ENCODE data around the gene IL6R. TPM values are rescaled to one million over a fixed set of nuclear protein-coding genes. Genes with fewer than 3 reads are reported as not detected.
"Not testable (repeated sequence)": the region's sequence is repeated elsewhere in the genome, so short reads cannot be mapped to it uniquely, and the experiment has no call there.

The IL6R gene
- total RNA-seq, 1 experiment from 2014 or later, result 44.7 TPM

DNA sequence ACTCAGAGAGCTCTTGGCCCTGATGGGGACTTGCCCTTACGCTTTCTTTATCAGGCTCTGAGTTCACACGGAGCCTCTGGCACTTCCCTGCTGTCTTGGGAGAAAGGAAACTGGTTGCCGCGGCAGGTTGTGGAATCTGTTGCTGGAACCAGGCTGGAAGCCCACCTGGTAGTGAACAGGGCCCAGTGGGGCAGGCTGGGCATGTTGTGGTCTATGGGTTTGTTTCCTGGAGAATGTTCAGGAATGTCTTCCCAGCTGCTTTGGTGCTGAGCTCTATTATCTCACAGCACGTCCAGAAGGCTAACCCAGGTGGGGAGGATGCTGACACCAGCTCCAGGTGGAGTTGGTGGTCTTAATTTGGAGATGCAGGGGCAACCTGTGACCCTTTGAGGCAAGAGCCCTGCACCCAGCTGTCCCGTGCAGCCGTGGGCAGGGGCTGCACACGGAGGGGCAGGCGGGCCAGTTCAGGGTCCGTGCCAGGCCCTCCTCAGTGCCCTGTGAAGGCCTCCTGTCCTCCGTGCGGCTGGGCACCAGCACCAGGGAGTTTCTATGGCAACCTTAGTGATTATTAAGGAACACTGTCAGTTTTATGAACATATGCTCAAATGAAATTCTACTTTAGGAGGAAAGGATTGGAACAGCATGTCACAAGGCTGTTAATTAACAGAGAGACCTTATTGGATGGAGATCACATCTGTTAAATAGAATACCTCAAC lies 63.5 kb downstream of the IL6R start:
- in situ Hi-C loops (cut with HindIII; ENCODE audit: low sequenced_read_pairs), result no loop called here
- peak; percentile 75 for DNase-seq (ENCODE audit: low spot score)

DNA sequence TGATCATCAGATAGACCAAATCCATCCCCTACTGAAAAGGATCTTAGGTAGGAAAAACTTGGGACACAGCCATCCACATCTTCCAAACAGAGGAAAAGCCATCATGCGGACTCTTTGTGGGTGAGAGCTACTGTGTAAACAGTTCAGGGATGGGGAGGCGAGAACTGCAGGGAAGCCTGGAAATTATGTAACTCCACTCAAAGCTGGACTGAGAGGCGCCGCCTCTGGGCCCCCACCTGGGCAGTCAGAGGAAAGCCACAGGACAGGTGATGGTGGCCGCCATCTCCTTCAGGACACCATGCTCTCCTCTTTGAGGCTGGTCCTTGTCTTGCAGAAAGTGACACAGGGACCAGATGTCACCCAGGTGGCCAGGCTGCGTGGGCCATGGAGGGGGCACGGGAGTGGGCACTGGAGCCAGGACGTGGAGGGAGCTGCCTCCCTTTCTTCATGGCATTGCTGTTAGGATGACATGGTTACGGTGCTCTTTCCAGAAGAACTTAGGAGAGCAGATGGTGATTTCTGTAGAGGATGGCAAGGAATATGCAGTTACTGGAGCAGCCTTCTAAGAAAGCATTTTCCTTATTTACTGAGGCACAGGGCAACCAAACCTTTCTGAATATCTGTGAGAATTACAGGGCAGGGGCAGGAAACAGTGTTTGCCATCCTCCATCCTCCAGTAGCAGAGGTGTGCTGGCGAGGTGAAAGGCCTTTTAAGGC lies 64.9 kb downstream of the IL6R start:
- in situ Hi-C loops (cut with HindIII; ENCODE audit: low sequenced_read_pairs), result no loop called here
- no peak for DNase-seq (ENCODE audit: low spot score)

DNA sequence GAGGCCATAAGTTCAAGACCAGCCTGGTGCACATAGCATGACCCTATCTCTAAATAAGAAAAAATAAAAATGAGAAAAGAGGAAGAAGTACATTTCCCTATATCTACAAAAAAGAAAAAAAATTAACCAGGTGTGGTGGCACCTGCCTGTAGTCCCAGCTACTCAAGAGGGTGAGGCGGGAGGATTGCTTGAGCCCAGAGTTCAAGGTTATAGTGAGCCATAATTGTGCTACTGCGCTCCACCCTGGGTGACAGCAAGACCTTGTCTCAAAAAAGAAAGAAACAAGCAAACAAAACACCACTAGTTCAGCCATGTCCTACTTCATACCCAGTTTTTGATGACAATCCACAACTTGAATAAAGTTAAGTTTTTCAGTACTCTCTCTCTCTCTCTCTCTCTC lies 66.2 kb downstream of the IL6R start:
- no peak for DNase-seq (ENCODE audit: low spot score)
- in situ Hi-C loops (cut with HindIII; ENCODE audit: low sequenced_read_pairs), result no loop called here

DNA sequence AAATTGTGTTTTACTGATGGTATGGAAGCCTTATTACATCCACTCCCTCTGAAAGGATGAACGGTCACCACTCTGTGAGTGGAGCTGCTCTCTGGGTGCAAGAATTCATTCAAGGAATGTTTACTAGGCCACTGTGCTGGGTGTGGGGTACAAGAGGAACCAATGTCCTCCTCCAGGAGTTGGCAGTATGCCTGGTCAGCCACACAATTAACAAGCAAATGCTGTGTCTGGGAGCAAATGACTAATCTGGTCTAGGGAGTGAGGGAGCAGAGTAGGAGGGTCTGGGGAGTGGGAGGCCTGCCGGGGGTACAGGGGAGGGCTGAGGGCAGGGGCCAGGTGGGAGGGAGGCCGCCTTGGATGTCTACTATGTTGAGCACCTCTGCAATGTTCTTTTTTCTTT lies 69.7 kb downstream of the IL6R start:
- in situ Hi-C loops (cut with HindIII; ENCODE audit: low sequenced_read_pairs), result no loop called here
- peak; percentile 22 for DNase-seq (ENCODE audit: low spot score)

DNA sequence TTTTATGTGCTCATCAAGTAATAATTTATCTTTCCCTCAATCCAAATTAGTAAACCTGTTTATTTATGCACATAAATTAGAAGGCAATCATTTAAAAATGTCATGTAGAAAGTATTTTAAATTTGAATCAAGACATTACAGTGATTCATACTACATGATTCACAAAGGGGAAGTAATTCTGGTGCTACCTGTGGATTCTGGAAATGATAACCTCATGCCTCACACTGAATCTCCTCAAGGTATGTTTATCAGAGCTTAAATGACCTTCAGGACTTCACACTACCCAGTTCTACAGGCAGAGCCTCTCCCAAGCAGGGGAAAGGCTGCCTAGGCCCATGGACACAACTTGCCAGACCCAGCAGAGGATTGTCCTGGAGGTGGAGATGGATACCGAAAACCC lies 71.6 kb downstream of the IL6R start:
- in situ Hi-C loops (cut with HindIII; ENCODE audit: low sequenced_read_pairs), result no loop called here
- DNase-seq (ENCODE audit: low spot score), result no peak

DNA sequence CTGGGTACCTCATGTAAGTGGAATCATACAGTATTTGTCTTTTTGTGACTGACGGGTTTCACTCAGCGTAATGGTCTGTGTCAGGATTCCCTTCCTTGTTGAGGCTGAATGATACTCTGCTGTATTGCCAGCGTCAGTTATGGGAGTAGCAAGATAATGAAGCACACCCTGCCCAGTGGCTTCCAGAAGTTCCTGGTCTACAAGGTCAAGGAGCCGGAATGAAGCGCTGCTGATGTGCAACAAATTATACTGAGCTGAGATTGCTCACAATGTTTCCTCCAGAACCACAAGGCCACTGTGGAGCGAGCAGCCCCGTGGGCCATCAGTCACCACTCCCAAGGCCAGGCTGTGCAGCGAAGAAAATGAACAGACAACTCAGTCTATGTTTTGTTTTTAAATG lies 72.9 kb downstream of the IL6R start:
- in situ Hi-C loops (cut with HindIII; ENCODE audit: low sequenced_read_pairs), result no loop called here
- DNase-seq (ENCODE audit: low spot score), result no peak

DNA sequence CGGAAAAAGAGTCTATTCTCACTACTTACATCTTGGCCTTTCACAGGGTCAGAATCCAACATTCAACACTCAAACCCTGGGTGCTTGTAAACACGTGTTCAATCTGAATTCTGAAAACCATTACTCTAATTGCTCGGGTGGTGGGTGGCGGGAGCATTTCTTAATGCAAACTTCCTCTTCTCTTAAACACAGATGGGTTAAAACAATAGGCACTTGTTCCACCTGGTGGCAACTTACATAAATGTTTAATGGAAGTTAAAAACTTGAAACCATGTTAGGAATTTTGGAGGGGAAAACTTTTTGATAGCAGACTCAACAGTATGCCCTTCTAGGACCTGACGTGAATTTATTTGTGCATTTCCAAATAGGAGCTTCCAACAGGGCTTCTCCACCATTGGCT lies 73.5 kb downstream of the IL6R start:
- no peak for DNase-seq (ENCODE audit: low spot score)
- in situ Hi-C loops (cut with HindIII; ENCODE audit: low sequenced_read_pairs), result no loop called here

DNA sequence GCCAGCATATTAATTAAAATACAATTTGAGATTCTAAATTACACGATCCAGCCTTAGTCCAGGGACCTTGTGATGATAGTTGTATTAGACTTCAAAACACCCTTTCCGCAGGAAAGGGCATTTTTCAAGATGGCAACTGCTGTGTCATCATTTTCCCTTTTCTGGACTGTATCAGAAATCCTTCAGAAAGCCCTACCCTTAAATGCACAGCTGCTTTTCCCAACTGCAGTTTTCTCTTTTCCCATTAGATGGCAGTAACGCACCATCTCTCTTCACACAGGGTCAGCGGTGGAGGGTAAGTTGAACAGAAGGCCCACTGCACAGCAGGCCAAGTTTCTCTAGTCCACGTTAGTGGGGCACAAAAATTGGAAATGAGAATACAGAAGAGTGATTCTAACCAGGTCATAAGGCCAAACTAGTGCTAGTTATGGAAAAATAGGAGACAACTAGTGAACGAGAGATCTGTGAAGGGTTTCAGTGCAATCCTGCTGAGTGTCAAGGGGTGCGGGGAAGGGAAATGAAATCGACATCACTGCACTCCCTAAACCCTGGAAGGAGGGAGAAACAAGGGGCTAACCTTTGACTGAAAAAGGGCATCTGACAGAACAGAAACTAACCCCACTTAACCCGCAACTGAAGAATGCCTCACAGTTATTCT lies 74.8 kb downstream of the IL6R start:
- in situ Hi-C loops (cut with HindIII; ENCODE audit: low sequenced_read_pairs), result no loop called here
- DNase-seq (ENCODE audit: low spot score), result peak; percentile 84

DNA sequence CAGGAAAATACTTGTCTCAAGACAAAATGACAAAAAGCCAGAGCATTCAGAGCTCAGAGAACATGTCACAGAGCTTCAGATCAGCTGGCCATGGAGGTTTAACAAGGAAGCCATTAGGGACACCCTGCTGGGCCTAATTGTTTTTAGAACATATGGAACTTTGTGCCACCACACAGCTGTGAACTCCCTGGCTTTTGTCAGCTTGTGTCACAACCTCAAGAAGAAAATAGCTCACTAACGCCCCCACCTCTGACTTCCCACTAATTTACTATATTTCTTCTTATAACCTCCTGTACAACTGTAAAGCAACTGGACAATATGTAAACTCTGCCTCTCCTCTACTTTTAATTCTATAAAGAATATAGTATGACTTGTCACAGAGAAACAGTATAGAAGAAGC lies 75.9 kb downstream of the IL6R start:
- DNase-seq (ENCODE audit: low spot score), result no peak
- in situ Hi-C loops (cut with HindIII; ENCODE audit: low sequenced_read_pairs), result no loop called here

DNA sequence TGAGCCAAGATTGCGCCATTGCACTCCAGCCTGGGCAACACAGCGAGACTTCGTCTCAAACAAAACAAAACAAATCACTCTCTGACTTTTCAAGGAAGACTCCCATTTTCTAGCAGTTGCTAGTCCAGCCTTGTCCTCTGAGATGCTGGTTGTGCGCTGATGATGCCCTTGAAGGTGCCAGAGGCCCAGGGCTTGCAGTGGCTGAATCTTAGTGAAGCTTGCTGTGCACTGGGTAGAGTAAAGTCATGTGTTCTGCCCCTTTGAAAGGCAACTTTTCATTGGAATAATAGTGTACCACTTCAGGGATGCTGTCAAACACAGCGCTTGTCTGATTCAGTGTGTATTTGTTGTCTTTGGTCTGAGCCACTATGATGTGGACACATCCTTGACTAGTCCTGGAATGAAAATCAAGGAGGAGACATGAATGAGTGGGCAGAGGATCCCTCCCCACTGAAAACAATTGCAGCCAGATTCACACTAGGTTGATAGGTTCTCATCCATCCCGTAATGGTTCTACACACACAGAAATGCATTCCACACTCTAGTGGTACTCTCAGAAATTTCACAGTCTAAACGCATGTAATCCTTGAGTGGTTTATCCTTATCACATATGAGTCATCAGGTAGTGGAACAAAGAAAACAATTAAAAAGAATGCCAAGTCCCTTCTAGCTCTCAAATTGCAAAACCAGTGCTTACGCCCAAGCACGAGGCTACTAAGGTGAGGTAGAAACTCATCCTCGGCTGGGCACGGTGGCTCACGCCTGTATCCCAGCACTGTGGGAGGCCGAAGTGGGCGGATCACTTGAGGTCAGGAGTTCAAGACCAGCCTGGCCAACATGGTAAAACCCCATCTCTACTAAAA lies 79.0 kb downstream of the IL6R start:
- no peak for DNase-seq (ENCODE audit: low spot score)

DNA sequence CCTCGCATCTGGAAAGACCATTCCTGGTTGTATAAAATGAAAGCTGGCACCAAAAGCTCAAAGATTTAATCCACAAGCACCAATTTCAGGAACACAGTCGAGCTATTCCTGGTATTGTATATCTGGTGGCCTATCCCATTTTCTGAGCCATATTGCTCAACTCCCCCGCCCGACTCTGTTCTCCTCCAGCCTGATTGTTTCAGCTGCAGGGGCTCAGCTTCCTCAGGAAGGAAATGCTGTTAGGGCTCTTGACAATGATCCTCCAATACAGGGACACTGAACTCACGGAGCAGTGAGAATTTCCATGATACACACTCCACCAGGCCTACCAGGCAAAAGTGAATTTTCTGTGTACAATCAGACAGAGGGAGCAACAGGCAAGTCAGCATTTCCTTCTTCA lies 80.0 kb downstream of the IL6R start:
- in situ Hi-C loops (cut with HindIII; ENCODE audit: low sequenced_read_pairs), result no loop called here
- no peak for DNase-seq (ENCODE audit: low spot score)

More for the DNA sequence above, 79.0 kb downstream of the IL6R start:
- in situ Hi-C loops (cut with HindIII; ENCODE audit: low sequenced_read_pairs), result no loop called here

DNA sequence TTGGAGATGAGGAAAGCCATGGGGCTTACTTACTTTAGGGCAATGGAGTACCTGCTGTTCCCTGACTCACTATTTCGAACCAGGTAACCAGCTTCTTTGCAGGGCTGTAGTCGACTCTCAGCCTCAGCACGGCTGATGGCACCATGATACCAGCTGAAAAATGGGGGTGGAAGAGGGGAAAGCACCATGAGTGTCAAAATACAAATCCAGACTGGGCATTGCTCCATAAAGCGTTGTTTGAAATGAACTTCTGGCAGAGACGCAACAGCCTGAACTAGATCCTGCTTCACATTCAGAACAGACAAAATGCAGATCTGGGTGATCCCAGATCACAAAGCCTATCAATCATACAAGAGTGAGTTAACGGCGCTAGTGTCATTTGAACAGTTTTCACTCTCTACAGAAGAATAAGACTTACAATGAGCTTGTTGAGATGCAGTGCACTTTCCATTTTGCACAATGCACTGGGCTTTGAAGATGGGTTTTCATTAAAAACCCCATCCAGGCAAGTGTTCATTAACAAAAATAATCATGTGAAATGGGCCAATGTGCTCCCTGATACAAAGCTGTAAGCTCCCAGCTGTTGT lies 80.9 kb downstream of the IL6R start:
- in situ Hi-C loops (cut with HindIII; ENCODE audit: low sequenced_read_pairs), result no loop called here
- no peak for DNase-seq (ENCODE audit: low spot score)

DNA sequence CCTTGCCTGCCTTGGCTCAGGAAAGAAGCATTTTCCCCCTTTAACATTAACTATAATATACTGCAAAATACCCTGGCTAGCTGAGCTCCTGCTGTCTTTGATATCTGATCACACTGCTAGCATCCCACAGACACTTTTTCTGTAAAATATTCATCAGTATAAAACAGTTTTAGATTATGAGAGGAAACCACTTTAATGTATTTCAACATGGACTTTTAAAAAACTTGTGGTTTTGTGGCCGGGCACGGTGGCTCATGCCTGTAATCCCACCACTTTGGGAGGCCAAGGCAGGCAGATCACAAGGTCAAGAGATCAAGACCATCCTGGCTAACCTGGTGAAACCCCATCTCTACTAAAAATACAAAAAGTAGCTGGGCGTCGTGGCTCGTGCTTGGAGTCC lies 81.6 kb downstream of the IL6R start:
- DNase-seq (ENCODE audit: low spot score); in situ Hi-C loops (cut with HindIII; ENCODE audit: low sequenced_read_pairs): not testable (repeated sequence)

DNA sequence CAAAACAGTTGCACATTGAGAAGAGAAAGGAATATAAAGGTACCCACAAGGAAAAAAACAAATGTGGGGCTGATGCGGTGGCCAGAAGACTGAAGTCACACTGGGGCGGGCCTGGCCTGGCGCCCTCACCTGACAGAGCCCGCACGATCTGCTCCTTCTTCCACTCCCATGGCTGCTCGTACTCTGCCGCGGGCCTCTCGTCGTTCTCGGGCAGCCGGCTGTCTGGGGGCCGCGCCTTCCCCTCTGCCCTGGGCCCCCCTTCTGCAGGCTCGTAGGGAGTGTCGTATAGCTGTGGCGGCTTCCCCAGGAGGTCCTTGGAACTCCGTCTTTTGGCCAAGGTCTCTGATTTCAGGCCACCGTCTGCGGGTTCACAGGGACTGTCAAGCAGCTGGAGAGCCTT lies 83.8 kb downstream of the IL6R start:
- no peak for DNase-seq (ENCODE audit: low spot score)
- in situ Hi-C loops (cut with HindIII; ENCODE audit: low sequenced_read_pairs), result no loop called here

DNA sequence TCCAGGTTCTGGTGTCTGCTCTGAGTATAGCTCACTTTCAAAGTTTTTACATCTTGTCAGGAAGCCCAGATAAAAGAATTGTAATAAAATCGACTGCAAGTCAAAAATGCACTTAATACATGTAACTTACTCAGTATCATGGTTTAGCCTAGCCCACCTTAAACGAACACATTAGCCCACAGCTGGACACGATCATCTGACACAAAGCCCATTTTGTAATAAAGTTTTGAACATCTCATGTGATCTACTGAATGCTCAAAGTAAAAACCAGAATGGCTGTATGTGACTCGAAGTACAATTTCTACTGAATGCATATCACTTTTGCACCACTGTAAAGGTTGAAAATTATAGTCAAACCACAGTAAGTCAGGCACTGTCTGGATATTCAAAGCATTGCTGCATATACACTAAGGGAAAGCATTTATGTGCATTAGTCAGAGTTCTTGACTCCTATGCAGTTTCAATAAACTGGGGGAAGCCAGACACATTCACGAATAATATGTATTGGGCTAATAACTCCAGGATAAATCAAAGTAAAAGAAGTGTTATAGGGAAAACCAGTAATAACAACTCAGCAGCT lies 84.6 kb downstream of the IL6R start:
- in situ Hi-C loops (cut with HindIII; ENCODE audit: low sequenced_read_pairs), result no loop called here
- no peak for DNase-seq (ENCODE audit: low spot score)

DNA sequence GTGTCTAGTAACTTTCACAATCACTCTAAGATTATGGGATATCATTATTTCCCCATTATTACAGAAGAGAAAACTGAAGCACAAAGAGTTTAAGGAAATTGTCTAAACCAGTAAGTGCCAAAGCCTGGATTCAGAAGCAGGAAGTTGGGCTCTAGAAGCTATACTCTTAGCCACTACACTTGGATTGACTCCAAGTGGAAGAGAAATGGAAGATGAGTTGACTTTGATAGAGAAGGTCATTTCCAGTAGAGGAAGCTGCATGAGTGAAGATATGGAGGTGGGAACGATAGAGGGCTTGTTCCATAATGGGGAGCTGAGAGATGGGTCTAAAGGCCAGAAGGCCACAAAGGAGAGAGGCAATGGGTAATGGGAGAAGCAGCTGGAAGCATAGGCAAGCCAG lies 85.2 kb downstream of the IL6R start:
- in situ Hi-C loops (cut with HindIII; ENCODE audit: low sequenced_read_pairs), result no loop called here

DNA sequence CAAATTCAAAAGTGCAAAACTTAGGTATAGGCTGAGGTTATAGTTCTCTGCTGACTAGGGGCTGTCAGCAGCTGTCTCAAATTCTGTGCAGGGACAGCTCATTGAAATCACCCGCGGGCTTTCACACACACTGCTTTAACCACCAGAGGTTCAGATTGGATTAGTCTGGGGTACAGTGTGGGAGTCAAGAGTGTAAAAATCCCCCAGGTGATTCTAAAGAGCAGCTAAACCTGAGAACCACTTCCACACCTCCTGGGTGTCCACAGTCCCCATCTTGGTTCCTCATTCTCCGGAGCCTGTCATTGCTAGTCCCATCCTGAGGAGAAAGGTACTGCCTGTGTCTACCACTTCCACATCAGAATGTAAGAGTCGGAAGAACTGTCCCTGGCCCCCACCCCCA lies 87.0 kb downstream of the IL6R start:
- no peak for DNase-seq (ENCODE audit: low spot score)
- in situ Hi-C loops (cut with HindIII; ENCODE audit: low sequenced_read_pairs), result no loop called here

More for the DNA sequence above, 85.2 kb downstream of the IL6R start:
- DNase-seq (ENCODE audit: low spot score), result no peak

DNA sequence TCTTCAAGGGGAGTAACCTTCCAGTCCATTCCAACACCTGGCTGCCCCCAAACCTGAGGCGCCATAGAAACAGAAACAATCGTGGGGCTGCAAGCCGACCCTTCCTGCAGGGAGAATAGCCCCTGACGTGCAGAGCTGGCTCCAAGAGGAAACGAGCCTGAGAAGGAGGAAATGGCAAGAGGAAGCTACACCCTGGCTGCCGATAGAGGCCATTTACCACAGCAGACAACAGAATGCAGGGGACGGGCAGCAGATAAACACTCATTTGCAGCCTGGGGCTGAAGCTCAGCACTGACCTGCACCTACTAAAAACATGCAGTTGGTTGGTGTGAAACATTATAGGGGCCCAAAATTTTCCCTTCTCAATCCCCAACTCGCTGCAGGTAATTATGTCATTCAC lies 88.1 kb downstream of the IL6R start:
- in situ Hi-C loops (cut with HindIII; ENCODE audit: low sequenced_read_pairs), result no loop called here
- DNase-seq (ENCODE audit: low spot score), result no peak
